Loucy (cell line): Measurements from ENCODE around the gene WDR37.

Source experiments
- H2AFZ ChIP-seq: fragments of 200-600 bp; sonication (generic); 2 replicates; pipeline ENCODE4 v1.6.0; 2016; ENCODE audit warnings: antibody characterized with exemption, mild to moderate bottlenecking, low read length, moderate library complexity
- H3F3A ChIP-seq: fragments of 200-600 bp; 2 replicates; pipeline ENCODE4 v1.6.0; 2016; ENCODE audit warnings: antibody characterized with exemption, low read depth, mild to moderate bottlenecking
- H3K27me3 ChIP-seq: fragments of 200-600 bp; sonication (generic); 2 replicates; pipeline ENCODE4 v1.6.1; 2014; ENCODE audit warnings: low read length, mild to moderate bottlenecking; ENCODE audit not compliant: insufficient read depth, poor library complexity, severe bottlenecking
- H3K36me3 ChIP-seq: fragments of 200-600 bp; sonication (generic); 2 replicates; pipeline ENCODE4 v1.6.1; 2016; ENCODE audit warnings: low read length; ENCODE audit not compliant: insufficient read depth
- H3K4me1 ChIP-seq: fragments of 200-600 bp; sonication (generic); 2 replicates; pipeline ENCODE4 v1.5.1; 2014; ENCODE audit warnings: low read length, mild to moderate bottlenecking; ENCODE audit not compliant: insufficient read depth, poor library complexity, severe bottlenecking
- H3K4me2 ChIP-seq: fragments of 200-600 bp; sonication (generic); 2 replicates; pipeline ENCODE4 v1.6.0; 2014; ENCODE audit warnings: antibody characterized with exemption, low read length, low read depth, mild to moderate bottlenecking; ENCODE audit not compliant: poor library complexity, severe bottlenecking
- H3K4me3 ChIP-seq: fragments of 200-600 bp; sonication (generic); 2 replicates; pipeline ENCODE4 v1.5.1; 2014; ENCODE audit warnings: low read length, mild to moderate bottlenecking, mixed read lengths; ENCODE audit not compliant: poor library complexity, severe bottlenecking
- H3K79me2 ChIP-seq: fragments of 200-600 bp; sonication (generic); 2 replicates; pipeline ENCODE4 v1.6.1; 2014; ENCODE audit warnings: low read length; ENCODE audit not compliant: insufficient read depth
- H3K9ac ChIP-seq: fragments of 200-600 bp; sonication (generic); 2 replicates; pipeline ENCODE4 v1.6.0; 2014; ENCODE audit warnings: mild to moderate bottlenecking, low read depth, low read length, moderate library complexity; ENCODE audit not compliant: poor library complexity, severe bottlenecking
- H3K9me2 ChIP-seq: fragments of 200-600 bp; sonication (generic); replicated peaks from 2 replicates; pipeline ENCODE4 v1.6.1; 2016; ENCODE audit warnings: low read depth, low read length, mixed read lengths
- H3K9me3 ChIP-seq: fragments of 200-600 bp; sonication (generic); 2 replicates; pipeline ENCODE4 v1.6.1; 2014; ENCODE audit warnings: mild to moderate bottlenecking, antibody characterized with exemption, low read length, low read depth; ENCODE audit not compliant: insufficient read depth
- H4K20me1 ChIP-seq: fragments of 200-600 bp; sonication (generic); 2 replicates; pipeline ENCODE4 v1.6.0; 2014; ENCODE audit warnings: antibody characterized with exemption, low read length, mild to moderate bottlenecking; ENCODE audit not compliant: insufficient read depth, poor library complexity, severe bottlenecking
- EZH2phosphoT487 ChIP-seq: fragments of 200-600 bp; IDR thresholded peaks from 2 replicates; pipeline ENCODE4 v1.6.1; 2018; ENCODE audit warnings: antibody characterized with exemption, mild to moderate bottlenecking, moderate library complexity, borderline replicate concordance
- TF ChIP-seq, protein P1 (sequence below): fragments of 200-600 bp; sonication (generic); conservative IDR thresholded peaks from 2 replicates; pipeline ENCODE4 v1.5.1; 2014; ENCODE audit warnings: mild to moderate bottlenecking, antibody characterized with exemption, low read length

The WDR37 gene

DNA sequence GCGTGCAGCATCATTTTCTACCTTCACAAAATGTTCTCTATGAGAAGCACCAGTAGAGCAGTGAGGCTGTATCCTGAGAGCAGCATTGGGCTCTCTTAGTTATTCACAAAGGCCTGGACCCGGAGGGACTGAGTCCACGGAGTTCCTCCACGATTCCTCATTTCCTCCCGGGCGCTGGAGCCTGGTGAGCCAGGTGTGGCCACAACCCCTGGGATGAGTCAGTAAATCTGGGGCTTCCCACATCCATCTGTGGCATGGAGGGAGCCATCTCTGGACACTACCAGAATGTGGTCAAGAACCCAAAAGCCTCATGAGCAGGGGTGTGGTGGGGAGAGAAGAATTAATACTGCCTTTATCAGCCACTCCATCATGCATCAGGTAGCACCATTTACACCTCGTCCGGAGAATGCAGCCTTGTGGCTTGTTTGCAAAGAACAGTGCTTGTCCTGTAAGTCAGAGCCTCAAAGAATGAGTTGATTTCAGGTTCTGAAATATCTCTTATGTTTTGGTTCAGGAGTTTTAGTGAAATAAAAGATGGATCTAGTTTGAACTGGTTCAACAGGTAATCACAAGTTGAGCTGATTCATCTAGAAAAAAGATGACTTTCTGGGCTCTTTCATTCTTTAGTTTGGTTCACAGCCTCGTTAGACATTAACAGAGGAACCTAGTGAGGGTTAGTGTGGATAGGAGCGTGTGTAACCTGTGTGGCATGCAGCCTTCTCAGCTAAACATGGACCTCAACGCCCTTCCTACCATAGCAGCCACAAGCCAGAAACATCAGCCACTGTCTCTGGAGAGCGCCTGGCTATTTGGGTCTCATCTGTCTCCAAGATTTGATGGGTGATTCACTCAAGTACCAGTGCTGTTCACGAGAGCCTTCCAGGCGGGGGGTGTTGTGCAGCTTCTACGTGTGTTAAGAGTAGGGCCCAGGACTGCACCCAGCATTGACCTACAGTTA, 95.2 kb downstream of the WDR37 start:
- Histone ChIP-seq H3K9ac (no peak overlapping the region), H3K4me2 (no peak overlapping the region), H3K27me3 (no peaks in the 10 kb centered on the region), H3F3A (no peaks in the 10 kb centered on the region), H3K4me3 (no peak overlapping the region), H4K20me1 (no peaks in the 10 kb centered on the region), H3K9me3 (no peaks in the 10 kb centered on the region; the same call in 1 of the 2 replicates), H3K36me3 (no peaks in the 10 kb centered on the region), H3K4me1 (no peaks in the 10 kb centered on the region), H3K79me2 (no peaks in the 10 kb centered on the region), H2AFZ (no peak overlapping the region), H3K9me2 (no peaks in the 10 kb centered on the region)
- TF ChIP-seq, protein P1, sequence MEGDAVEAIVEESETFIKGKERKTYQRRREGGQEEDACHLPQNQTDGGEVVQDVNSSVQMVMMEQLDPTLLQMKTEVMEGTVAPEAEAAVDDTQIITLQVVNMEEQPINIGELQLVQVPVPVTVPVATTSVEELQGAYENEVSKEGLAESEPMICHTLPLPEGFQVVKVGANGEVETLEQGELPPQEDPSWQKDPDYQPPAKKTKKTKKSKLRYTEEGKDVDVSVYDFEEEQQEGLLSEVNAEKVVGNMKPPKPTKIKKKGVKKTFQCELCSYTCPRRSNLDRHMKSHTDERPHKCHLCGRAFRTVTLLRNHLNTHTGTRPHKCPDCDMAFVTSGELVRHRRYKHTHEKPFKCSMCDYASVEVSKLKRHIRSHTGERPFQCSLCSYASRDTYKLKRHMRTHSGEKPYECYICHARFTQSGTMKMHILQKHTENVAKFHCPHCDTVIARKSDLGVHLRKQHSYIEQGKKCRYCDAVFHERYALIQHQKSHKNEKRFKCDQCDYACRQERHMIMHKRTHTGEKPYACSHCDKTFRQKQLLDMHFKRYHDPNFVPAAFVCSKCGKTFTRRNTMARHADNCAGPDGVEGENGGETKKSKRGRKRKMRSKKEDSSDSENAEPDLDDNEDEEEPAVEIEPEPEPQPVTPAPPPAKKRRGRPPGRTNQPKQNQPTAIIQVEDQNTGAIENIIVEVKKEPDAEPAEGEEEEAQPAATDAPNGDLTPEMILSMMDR: no peak
- no peak for TF ChIP-seq EZH2phosphoT487

DNA sequence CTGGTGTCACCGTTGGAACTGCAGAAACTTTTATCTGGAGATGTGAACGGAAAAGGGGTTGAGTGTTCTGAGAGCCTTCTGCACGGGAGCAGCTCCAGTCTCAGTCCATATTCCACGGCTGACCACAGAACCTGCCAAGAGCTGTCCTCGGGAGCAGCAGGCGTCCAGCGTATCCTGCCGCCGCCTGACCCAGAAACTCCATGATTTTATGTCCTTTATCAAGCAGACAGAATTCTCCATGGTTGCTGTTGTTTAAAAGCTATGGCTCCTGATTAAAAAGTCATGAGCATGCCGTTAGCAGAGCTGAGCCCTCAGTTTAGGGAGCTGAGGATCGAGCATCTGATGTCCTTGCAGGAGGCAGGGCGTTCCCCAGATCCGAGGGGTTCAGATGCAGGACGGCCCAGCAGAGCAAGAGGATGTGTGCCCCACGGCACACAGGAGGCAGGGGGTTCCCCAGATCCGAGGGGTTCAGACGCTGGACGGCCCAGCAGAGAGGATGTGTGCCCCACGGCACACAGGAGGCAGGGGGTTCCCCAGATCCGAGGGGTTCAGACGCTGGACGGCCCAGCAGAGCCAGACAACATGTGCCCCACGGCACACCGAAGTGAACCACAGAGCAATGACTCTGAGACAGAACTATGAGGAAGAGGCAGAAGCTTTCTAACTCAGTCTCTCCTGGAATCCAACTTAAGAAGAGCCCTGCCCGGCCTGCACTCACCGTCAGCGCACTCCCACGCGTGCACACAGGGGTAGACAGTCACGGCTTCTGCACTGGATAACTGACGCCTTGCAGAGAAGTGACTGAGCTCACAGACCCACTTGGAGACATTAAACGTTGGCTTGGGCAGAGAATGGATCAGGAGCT, 96.4 kb downstream of the WDR37 start:
- no peak overlapping the region for H2AFZ ChIP-seq
- H3K79me2 ChIP-seq: no peaks in the 10 kb centered on the region
- H3K4me3 ChIP-seq: no peak overlapping the region
- H3K9ac ChIP-seq: no peak overlapping the region
- H3K4me2 ChIP-seq: no peak overlapping the region
- H3F3A ChIP-seq: no peaks in the 10 kb centered on the region
- H3K9me3 ChIP-seq: no peaks in the 10 kb centered on the region
- no peaks in the 10 kb centered on the region for H3K27me3 ChIP-seq
- H3K36me3 ChIP-seq: no peaks in the 10 kb centered on the region
- no peaks in the 10 kb centered on the region for H4K20me1 ChIP-seq
- no peaks in the 10 kb centered on the region for H3K9me2 ChIP-seq
- H3K4me1 ChIP-seq: no peaks in the 10 kb centered on the region
- no peak for TF ChIP-seq EZH2phosphoT487
- TF ChIP-seq, protein P1: no peak

DNA sequence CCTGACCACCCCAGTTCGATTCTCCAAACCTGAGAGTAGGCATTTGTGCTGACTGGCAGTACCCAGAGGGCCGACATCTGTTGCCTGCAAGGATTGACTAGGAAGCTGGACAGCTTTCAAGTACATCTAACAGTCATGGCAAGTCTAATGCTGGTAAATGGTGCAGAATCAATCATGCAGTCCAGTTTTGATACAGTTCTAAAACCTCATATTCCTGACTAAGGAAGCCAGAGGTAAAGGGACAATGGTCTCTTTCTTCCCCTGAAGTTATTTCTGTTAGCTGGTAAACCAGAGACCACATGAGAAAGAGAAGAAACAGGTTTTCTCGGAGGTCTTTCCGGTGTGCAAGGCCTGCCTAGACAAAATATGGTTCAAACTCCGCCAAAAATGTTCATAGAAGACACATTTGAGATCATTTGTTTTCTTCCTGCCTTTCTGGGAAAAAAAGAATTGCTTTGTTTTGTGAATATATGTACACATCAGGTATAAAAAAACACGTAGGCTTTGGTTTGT, 97.1 kb downstream of the WDR37 start:
- Histone ChIP-seq H3K27me3 (no peaks in the 10 kb centered on the region), H3K4me1 (no peaks in the 10 kb centered on the region), H3K9ac (no peak overlapping the region), H2AFZ (no peak overlapping the region), H3K4me2 (no peak overlapping the region), H3K9me2 (no peaks in the 10 kb centered on the region), H3K79me2 (no peaks in the 10 kb centered on the region), H3K4me3 (no peak overlapping the region), H3F3A (no peaks in the 10 kb centered on the region), H4K20me1 (no peaks in the 10 kb centered on the region), H3K36me3 (no peaks in the 10 kb centered on the region), H3K9me3 (no peaks in the 10 kb centered on the region)
- TF ChIP-seq, protein P1: no peak
- no peak for TF ChIP-seq EZH2phosphoT487
